H1 (cell line): Measurements from ENCODE around the gene KRT76. TPM values are rescaled to one million over a fixed set of nuclear protein-coding genes. Genes with fewer than 3 reads are reported as not detected.

Experiments used
- polyA plus RNA-seq, 7 experiments: library from polyadenylated mRNA; depleted of rRNA in 3 of 7; stranded (reverse) in 5 of 7; unstranded in 2 of 7; fragments of >200 nt in 5 of 7; fragments of 200-250 nt in 2 of 7; gene quantifications; 1 replicate in 5 of 7; 2 replicates in 1 of 7; 4 replicates in 1 of 7; pipeline versions ENCODE4 v1.2.1 to v1.2.3, GENCODE V29; 2011 to 2013; ENCODE audit warnings: missing spikeins in 2 of 7, mixed read lengths in 2 of 7
- total RNA-seq: library from RNA; stranded (reverse); fragmentation: NEBNext Ultra II Directional; extraction: Animal tissue kit (Norgen Biotek cat#: 25700); gene quantifications from 2 replicates; pipeline ENCODE4 v1.2.1, GENCODE V29; 2021
- TF ChIP-seq, protein P1 (sequence below): fragments of 300-600 bp; sonication (generic); IDR thresholded peaks from 2 replicates; pipeline ENCODE4 v1.7.1; 2012; ENCODE audit warnings: low read length, moderate library complexity, mild to moderate bottlenecking, inconsistent platforms; ENCODE audit not compliant: insufficient replicate concordance

The KRT76 gene
- total and polyA plus RNA-seq, 2 of the 8 experiments (the other 6 are each of a cell fraction or from before 2014, with no cell fraction given) = not detected

DNA sequence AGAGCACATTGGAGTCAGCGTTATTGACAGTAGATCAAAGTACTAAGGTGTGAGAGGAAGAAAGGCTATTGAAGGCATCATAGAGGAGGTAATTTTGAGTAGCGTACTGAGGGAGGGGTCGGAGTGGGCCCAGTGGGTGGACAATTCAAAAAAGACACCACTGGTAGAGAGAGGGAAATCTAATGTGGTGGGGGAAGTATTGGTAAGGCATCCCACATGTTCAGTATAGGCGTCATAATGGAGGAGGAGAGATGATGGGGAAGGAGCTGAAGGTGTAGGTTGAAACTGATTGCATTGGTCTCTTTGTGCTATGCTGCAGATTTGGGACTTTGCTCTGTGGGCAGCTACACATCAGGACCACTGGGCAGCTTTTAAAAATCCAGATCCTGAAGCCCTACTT, 50.1 kb downstream of the KRT76 start (continued):
- TF ChIP-seq, protein P1, sequence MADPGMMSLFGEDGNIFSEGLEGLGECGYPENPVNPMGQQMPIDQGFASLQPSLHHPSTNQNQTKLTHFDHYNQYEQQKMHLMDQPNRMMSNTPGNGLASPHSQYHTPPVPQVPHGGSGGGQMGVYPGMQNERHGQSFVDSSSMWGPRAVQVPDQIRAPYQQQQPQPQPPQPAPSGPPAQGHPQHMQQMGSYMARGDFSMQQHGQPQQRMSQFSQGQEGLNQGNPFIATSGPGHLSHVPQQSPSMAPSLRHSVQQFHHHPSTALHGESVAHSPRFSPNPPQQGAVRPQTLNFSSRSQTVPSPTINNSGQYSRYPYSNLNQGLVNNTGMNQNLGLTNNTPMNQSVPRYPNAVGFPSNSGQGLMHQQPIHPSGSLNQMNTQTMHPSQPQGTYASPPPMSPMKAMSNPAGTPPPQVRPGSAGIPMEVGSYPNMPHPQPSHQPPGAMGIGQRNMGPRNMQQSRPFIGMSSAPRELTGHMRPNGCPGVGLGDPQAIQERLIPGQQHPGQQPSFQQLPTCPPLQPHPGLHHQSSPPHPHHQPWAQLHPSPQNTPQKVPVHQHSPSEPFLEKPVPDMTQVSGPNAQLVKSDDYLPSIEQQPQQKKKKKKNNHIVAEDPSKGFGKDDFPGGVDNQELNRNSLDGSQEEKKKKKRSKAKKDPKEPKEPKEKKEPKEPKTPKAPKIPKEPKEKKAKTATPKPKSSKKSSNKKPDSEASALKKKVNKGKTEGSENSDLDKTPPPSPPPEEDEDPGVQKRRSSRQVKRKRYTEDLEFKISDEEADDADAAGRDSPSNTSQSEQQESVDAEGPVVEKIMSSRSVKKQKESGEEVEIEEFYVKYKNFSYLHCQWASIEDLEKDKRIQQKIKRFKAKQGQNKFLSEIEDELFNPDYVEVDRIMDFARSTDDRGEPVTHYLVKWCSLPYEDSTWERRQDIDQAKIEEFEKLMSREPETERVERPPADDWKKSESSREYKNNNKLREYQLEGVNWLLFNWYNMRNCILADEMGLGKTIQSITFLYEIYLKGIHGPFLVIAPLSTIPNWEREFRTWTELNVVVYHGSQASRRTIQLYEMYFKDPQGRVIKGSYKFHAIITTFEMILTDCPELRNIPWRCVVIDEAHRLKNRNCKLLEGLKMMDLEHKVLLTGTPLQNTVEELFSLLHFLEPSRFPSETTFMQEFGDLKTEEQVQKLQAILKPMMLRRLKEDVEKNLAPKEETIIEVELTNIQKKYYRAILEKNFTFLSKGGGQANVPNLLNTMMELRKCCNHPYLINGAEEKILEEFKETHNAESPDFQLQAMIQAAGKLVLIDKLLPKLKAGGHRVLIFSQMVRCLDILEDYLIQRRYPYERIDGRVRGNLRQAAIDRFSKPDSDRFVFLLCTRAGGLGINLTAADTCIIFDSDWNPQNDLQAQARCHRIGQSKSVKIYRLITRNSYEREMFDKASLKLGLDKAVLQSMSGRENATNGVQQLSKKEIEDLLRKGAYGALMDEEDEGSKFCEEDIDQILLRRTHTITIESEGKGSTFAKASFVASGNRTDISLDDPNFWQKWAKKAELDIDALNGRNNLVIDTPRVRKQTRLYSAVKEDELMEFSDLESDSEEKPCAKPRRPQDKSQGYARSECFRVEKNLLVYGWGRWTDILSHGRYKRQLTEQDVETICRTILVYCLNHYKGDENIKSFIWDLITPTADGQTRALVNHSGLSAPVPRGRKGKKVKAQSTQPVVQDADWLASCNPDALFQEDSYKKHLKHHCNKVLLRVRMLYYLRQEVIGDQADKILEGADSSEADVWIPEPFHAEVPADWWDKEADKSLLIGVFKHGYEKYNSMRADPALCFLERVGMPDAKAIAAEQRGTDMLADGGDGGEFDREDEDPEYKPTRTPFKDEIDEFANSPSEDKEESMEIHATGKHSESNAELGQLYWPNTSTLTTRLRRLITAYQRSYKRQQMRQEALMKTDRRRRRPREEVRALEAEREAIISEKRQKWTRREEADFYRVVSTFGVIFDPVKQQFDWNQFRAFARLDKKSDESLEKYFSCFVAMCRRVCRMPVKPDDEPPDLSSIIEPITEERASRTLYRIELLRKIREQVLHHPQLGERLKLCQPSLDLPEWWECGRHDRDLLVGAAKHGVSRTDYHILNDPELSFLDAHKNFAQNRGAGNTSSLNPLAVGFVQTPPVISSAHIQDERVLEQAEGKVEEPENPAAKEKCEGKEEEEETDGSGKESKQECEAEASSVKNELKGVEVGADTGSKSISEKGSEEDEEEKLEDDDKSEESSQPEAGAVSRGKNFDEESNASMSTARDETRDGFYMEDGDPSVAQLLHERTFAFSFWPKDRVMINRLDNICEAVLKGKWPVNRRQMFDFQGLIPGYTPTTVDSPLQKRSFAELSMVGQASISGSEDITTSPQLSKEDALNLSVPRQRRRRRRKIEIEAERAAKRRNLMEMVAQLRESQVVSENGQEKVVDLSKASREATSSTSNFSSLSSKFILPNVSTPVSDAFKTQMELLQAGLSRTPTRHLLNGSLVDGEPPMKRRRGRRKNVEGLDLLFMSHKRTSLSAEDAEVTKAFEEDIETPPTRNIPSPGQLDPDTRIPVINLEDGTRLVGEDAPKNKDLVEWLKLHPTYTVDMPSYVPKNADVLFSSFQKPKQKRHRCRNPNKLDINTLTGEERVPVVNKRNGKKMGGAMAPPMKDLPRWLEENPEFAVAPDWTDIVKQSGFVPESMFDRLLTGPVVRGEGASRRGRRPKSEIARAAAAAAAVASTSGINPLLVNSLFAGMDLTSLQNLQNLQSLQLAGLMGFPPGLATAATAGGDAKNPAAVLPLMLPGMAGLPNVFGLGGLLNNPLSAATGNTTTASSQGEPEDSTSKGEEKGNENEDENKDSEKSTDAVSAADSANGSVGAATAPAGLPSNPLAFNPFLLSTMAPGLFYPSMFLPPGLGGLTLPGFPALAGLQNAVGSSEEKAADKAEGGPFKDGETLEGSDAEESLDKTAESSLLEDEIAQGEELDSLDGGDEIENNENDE = no peak
